SW 1271 (cell line): ENCODE results near the gene TAPBPL.
"Not testable (repeated sequence)": the region's sequence is repeated elsewhere in the genome, so short reads cannot be mapped to it uniquely, and the experiment has no call there.

Experiments
- DNase-seq, 2 experiments: peaks; one replicate each; lab custom pipeline; 2025; lab: John Stamatoyannopoulos, UW

Gene TAPBPL, protein sequence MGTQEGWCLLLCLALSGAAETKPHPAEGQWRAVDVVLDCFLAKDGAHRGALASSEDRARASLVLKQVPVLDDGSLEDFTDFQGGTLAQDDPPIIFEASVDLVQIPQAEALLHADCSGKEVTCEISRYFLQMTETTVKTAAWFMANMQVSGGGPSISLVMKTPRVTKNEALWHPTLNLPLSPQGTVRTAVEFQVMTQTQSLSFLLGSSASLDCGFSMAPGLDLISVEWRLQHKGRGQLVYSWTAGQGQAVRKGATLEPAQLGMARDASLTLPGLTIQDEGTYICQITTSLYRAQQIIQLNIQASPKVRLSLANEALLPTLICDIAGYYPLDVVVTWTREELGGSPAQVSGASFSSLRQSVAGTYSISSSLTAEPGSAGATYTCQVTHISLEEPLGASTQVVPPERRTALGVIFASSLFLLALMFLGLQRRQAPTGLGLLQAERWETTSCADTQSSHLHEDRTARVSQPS

DNA sequence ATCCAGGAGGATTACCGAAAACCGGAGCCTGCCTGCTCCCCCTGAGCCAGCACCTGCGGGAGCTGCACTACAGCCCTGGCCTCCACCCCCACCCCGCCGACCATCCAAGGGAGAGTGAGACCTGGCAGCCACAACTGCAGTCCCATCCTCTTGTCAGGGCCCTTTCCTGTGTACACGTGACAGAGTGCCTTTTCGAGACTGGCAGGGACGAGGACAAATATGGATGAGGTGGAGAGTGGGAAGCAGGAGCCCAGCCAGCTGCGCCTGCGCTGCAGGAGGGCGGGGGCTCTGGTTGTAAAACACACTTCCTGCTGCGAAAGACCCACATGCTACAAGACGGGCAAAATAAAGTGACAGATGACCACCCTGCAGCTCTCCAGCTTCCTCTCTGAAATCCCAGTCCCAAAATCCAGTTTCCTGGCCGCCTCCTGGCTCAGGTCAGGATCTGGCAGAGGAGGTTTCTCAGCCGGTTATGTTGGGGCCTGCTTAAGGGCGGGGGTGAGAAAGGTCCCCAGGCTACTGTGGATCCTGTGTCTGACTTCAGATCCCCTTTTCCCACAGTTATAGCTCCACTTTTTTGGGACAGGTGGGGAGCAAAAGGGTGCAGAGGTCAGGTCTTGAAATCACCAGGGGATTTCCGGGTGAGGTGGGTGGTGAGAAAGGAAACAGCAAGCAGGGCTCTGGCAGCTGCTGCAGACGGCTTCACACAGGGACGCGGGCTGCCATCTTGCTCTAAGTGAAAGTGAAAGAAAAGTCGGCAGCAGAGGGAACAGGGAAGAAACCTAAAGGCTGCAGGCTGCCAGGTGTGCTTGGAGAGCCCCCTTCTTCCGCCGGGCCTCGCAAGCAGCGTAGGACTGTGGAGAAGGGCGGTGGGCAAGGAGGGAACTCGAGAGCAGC lies at the start of gene TAPBPL:
TSS of gene TAPBPL (plus strand) at position 695 of the 897 bp plus-strand sequence. CDS start 207 bp downstream, outside the sequence.
- DNase-seq, result peak; percentile 56 to 86

DNA sequence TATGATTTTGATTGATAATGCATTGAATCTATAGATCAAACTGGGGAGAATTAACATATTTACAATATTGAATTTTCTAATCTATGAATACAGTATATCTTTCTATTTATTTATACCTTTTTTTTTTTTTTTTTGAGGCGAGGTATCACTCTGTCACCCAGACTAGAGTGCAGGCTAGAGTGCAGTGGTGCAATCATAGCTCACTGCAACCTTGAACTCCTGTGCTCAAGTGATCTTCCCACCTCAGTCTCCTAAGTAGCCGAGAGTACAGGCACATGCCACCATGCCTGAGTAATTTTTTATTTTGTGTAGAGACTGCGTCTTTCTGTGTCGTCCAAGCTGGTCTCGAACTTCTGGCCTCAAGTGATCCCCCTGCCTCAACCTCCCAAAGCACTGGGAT lies 47.5 kb upstream of the TAPBPL start:
- no peak for DNase-seq

DNA sequence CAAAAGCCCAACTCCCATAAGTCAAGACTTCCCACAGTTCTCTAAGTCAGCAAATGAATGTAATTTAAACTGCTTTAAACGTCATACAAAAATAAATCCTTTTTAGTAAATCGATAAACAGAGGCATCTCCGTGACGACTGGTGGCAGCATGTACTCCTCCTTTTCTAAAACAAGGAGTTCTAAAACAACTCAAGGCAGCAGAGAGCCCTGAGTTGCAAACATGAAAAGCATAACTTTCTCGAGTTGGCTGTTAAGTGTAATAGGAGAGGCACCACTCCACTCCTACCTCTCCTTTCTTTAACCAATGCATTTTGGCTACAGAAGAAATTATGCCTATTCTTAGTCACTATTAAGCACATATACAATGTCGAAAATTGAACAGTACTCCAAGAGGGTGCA lies 45.9 kb upstream of the TAPBPL start:
- DNase-seq, result no peak

DNA sequence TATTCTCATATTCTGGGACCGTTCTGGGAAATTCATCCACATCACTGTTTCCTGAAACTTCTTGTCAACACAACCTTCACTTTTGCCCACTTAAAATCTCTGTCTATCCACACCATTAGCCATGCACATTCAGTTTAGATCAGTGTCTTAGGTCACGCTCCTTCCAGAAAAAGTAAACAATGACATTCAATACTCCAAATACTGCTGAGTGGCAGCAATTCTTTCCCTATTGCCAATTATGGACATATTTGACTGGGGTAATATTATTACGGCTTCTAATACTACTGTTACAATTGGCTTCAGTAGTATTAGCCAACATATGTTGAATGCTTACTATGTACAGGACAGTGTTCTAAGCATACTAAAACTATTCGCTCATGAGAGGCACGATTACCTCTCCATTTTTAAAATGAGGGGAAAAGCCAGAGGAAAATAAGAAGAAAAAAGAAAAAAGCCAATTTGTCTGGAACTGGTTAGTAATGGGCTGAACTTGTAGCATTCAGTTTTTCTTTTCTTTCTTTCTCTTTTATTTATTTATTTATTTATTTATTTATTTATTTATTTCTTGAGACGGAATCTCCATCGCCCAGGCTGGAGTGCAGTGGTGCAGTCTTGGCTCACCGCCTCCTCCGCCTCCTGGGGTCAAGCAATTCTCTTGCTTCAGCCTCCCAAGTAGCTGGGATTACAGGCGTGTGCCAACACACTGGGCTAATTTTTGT lies 44.4 kb upstream of the TAPBPL start:
- no peak for DNase-seq

DNA sequence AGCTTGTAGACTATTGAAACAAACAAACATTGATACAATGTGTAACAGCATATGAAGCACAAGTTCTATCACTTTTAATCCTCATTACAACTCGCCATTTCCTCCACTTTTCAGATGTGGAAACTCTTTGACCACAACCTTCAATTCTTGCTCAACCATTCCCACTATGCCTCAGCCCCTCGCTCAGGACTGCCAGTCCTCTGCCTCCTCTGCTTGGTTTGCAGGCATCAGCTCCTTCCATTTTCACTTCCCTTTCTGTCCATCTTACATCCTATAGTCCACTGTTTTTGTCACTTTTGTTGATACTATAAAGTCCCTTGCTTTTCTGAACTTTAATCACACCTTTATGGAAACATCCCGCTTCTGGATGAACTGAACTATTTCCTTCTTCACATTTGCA lies 35.2 kb upstream of the TAPBPL start:
- no peak for DNase-seq

DNA sequence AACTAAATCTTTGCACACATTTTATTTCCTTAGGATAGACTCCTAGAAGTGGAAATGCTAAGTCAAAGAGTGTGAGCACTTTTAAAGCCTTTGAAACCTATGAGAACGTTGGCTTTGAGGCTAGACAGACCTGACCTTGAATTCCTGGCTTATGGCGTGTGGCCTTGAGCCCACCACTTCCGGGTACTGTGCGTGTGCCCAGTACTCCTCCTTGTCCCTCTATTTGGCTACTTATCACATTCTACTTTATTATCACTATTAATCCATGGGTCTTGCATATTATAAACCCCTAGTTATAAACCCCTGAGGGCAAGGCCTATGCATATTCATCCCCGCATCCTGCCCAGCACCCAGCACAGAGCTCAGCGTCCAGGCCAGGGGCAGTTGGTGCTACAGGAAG lies 33.0 kb upstream of the TAPBPL start:
- DNase-seq, result no peak

DNA sequence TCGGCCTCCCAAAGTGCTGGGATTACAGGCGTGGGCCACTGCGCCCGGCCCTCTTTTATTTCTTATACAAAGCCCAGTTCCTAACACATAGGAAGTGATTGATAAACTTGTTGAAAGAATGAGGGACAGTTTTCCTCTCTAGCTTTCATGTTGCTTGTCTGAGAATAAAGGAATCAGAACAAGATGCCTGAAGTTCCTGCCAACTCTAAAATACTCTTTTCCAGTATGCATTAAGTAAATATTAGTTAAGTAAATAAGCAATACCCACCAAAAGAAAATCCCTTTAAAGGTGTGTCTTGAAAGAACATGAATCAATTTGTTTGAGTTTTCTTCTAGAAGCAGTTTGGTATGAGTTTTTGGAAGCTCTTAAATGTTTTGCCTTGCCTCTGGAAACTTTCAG lies 31.5 kb upstream of the TAPBPL start:
- no peak for DNase-seq

DNA sequence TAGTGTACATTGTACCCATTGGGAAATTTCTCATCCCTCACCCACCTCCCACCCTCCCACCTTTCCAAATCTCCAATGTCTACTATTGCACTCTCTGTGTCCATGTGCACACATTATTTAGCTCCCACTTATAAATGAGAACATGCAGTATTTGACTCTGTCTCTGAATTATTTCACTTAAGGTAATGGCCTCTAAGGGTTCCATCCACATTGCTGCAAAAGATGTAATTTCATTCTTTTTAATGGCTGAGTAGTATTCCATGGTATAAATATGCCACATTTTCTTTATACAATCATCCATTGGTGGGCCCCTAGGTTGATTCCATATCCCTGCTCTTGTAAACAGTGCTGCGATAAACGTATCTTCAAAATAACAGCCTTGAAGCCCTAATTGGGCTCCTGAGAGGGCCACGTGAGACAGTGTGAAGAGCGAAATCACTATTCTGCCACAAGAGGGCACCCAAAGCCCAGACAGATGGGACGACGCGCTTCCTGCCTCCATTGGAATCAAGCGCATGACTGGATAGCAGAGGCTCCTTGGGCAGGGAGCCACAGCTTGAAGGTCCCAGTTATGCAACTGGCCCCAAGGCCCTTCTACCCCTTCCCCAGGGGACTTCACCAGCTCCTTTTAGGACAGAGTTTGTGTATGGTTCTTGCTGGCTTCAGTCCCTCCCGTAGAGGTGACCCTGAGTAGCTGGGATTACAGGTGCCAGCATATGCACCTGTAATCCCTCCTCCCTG lies 28.4 kb upstream of the TAPBPL start:
- peak; percentile 78 to 94 for DNase-seq

DNA sequence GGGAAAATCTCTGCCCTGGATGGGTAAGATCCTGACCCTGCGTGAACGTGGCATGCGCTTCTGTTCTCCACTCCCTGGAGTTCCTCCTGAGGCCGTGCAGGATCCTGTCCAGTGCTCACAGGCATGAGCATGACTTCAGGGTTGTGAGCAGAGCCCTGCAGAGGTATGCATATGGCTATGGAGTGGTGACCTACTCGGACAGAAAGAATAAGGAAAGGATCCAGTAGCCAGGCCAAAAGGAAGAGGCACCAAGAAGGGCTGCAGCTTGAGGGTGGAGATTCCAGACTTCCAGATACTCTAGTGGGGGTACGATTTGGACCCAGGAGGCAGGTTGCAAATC lies 27.9 kb upstream of the TAPBPL start:
- no peak for DNase-seq

DNA sequence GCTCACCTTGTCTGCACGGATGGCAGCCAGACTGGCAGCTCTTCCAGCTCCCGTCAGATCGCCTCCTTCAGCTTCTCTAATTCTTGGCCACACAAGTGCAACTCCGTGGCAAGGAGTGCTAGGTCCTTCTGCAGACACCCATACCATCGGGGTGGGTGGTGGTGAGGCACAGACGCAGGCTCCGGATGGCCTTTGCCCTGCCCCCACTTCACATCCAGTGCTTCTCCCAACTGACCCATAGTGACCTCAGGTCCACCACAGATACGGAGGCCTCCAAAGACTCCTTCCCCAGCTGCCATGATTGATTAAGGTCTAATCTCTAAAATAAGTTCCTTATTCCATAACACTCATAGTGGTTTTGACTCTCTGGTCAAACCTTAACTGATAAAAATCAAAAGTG lies 27.0 kb upstream of the TAPBPL start:
- DNase-seq, result no peak

DNA sequence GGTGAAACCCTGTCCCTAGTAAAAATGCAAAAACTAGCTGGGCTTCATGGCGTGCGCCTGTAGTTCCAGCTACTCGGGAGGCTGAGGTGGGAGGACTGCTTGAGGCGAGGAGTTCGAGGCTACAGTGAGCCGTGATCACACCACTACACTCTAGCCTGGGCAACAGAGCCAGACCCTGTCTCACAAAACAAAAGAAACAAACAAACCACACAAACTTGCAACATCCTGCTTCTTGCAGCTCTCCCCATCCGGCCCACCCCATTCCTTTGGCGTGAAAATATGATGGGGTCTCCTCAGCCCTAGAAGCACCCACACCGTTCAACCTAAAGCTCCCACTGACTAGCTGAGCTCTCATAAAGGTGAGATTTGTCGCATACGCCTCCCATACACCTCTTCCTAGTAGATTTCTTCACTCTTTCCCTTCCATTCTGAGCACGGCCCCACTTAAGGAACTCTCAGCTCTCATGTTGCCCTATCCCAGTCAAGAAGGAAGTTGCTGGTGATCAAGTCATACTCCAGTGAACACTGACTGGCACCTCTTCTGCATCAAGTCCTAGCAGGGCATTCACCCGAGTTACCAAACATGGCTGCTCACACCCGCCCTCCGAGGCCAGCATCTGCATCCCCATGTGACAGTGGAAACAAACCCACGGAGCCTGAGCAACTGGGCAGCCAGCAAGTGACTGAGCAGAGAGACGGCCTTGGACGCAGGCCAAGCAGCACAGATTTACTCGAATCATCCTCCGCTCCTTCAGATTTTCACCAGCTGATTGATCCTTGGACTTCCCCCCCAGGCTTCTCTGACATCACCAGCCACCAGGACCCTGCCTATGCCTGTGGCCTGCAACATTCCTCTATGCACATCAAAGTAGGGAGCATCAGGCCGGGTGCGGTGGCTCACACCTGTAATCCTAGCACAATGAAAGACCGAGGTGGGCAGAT lies 26.0 kb upstream of the TAPBPL start:
- DNase-seq, result no peak

DNA sequence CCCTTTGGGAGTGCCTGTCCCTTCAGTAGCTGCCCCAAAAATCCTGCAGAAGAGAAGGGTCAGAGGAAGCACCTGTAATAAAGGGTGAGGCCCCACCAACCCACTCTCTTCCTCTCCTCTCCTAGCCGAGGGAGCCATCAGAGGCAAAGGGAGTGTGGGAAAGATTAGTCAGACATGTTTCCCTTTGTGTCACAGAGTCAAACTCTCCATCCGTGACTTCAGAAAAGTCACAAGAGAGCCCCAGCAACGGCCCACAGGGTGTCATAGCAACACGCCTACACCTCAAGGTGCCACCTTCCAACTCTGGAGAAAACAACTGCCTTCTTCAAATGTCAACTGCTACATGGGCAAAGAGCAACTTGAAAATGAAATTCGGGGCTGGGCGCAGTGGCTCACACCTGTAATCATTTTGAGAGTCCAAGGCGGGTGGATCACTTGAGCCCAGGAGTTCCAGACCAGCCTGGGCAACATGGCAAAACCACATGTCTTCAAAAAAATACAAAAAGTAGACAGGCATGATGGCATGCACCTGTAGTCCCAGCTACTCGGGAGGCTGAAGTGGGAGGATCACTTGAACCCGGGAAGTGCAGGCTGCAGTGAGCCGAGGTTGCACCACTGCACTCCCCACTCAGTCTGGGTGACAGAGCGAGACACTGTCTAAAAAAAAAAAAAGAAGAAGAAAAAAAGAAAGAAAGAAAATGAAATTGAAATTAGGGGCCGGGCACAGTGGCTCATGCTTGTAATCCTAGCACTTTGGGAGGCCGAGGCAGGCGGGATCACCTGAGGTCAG lies 24.8 kb upstream of the TAPBPL start:
- DNase-seq, result no peak

DNA sequence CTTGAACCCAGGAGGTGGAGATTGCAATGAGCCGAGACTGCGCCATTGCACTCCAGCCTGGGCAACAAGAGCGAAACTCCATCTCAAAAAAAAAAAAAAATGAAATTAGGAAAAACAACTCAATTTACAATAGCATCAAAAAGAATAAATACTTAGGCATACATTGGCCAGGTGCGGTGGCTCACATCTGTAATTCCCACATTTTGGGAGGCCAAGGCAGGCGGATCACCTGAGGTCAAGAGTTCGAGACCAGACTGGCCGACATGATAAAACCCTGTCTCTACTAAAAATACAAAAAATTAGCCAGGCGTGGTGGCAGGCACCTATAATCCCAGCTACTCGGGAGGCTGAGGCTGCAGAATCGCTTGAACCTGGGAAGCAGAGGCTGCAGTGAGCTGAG lies 24.0 kb upstream of the TAPBPL start:
- DNase-seq, result not testable (repeated sequence)

DNA sequence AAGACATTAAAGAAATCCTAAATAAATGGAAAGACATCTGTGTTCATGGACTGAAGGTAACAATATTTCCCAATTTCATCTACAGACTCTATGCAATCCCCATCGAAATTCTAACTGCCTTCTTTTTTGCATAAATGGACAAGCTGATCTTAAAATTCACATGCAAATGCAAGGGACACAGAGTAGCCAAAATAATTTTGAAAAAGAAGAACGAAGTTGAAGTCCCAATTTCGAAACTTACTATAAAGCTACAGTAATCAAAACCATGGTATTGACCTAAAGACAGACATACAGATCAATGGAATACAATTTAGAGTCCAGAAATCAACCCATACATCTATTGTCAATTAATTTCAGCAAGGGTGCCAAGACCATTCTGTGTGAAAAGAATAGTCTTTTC lies 23.5 kb upstream of the TAPBPL start:
- DNase-seq, result no peak

DNA sequence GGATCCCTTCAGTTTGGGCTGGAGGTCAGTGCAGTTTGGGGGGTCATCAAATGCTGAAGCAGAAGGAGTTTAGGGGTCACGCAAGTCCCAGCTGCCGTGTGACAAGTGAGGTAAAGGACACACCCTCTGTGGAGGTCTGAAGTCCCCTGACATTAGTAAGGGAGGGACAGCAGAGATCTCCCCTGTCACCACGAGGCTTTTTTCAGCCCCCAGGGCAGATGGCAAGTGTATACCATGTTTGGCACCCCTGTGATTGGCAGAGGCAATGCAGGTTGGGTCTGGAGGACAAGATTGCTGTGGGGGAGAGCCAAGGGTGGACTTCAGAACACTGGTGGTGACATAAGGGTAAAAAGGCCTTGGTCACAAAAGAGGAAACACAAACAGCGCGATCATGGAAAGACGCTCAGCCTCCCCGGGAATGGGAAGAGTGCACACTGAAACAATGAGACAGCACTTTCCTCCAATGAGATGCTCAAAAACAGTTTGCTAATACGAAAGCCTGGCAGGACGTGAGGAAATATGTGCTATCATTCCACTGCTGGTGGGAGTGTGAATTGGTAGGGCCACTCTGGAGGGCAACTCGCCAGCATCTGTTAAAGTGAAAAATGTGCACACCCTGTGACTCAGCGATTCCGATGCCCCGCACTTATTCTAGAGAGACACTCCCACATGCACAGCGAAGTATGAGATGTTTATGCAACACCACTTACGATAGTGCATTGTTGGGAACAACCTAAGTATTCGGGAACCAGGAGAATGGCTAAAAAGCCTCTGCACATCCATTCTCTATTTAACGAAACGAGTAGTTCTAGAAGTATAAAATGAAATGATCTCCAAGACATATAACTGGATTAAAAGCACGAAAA lies 21.5 kb upstream of the TAPBPL start:
- no peak for DNase-seq

DNA sequence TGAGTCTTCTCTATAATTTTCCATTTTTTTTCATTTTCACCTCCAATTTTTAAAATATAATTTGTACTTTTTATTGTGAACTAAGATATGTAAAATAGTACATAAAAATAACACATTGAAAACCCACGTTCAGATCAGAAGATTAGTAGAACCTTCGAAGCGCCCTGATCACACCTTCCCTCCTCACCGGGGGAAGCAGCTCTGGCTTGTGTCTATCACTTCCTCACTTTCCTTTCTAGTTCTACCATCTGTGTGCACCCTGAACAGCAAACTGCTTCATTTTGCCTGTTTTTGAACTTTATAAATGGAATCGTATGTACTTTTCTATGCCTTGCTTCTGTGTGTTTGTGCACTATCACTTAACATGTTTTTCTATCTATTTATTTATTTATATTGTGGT lies 18.9 kb upstream of the TAPBPL start:
- no peak for DNase-seq

DNA sequence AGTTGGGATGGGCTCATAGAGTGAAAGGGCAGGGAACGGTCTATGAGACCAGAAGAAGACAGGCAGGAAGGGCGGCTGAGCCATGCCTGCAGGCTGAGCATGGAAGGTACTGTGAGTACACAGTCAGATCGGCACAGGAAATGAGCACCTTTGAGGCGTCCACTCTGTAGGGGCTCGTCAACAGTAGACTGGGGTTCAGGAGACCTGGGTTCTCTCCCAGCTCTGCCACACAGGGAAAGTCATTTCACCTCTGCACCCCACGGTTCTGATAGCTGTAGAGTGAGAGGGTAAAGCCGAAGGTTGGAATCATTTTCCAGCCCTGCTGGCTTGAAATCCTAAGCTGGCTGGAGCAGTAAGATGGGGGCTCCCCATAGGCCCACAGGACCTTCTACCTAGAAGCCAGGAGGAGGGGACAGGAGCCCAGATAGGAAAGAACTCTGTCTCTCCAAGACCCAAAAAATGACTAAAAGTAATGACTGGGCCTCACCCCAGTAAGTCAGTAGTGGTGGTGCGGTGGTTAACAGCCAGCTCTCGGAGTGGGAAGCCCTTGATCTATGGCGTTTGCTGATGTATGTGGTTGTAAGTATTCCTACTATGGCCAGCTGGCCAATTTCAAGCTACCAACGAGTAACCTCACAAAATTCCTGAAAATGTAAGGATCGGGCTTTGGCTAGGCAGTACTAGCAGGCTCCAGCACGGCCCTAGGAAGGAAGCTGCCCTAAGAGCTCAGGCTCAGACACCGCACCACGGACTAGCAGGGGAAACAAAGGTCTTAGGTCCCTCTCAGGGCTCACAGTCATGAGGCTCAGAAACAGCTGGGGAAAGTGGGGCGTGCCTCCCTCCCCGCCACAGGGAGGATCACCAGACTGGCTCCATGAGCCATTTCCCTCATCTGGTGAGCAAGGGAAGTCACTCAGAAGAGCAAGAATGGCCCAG lies 17.4 kb upstream of the TAPBPL start:
- no peak for DNase-seq
